ENCODE results near the gene YBEY.
"Not testable (repeated sequence)": the region's sequence is repeated elsewhere in the genome, so short reads cannot be mapped to it uniquely, and the experiment has no call there.

YBEY gene

GRCh38 chr21:46285761-46286647, at the start of gene YBEY:
YBEY (plus strand) TSS chr21:46286342; CDS start chr21:46286914, 572 bp downstream.
- Mint-ChIP-seq H3K4me1 (peaks cover 17 to 55% of the 10 kb centered on the region in 2 donors), H3K27ac (peak within 1 kb of the TSS; percentile 97), H3K36me3 (peaks cover 14 to 35% of the 10 kb centered on the region in 2 donors), H3K27me3 (no peaks in the 10 kb centered on the region), H3K4me3 (peak within 1 kb of the TSS; percentile 98 to 99), H3K9me3 (no peaks in the 10 kb centered on the region)
- ATAC-seq (replicated peaks) (peak; percentile 94 to 95), DNase-seq (peak; percentile 86)

- no peak for DNase-seq
- Mint-ChIP-seq H3K27me3 (no peaks in the 10 kb centered on the region), H3K9me3 (no peaks in the 10 kb centered on the region), H3K4me3 (no peak overlapping the region), H3K4me1 (peaks cover 8 to 21% of the 10 kb centered on the region in 2 donors), H3K36me3 (peaks cover 30 to 56% of the 10 kb centered on the region in 2 donors), H3K27ac (no peak overlapping the region)
- ATAC-seq (replicated peaks): no peak
Measured at GRCh38 chr21:46237474-46237873, 48.7 kb upstream of the YBEY start.

GRCh38 chr21:46239817-46240325, 46.3 kb upstream of the YBEY start:
- ATAC-seq (replicated peaks) (no peak), DNase-seq (no peak)
- Mint-ChIP-seq H3K36me3 (peaks cover 27 to 46% of the 10 kb centered on the region in 2 donors), H3K27ac (no peak overlapping the region), H3K4me3 (no peak overlapping the region), H3K4me1 (peaks cover 8% of the 10 kb centered on the region in 2 donors), H3K27me3 (no peaks in the 10 kb centered on the region), H3K9me3 (no peaks in the 10 kb centered on the region)

- H3K4me3 Mint-ChIP-seq; H3K9me3 Mint-ChIP-seq; H3K27me3 Mint-ChIP-seq; DNase-seq; ATAC-seq (replicated peaks); H3K27ac Mint-ChIP-seq: not testable (repeated sequence)
- Mint-ChIP-seq H3K4me1 (peaks cover 8 to 11% of the 10 kb centered on the region in 2 donors), H3K36me3 (peaks cover 32 to 49% of the 10 kb centered on the region in 2 donors)
Measured at GRCh38 chr21:46241577-46241976, 44.6 kb upstream of the YBEY start.

- no peak for ATAC-seq (replicated peaks)
- no peak overlapping the region for H3K4me3 Mint-ChIP-seq
Measured at GRCh38 chr21:46243325-46243724, 42.8 kb upstream of the YBEY start.

GRCh38 chr21:46243960-46244361, 42.2 kb upstream of the YBEY start:
- H3K4me3 Mint-ChIP-seq: no peak overlapping the region
- no peak overlapping the region for H3K27ac Mint-ChIP-seq
- ATAC-seq (replicated peaks) (no peak), DNase-seq (no peak)
- no peaks in the 10 kb centered on the region for H3K27me3 Mint-ChIP-seq
- no peaks in the 10 kb centered on the region for H3K9me3 Mint-ChIP-seq
- peaks cover 40 to 56% of the 10 kb centered on the region in 2 donors for H3K36me3 Mint-ChIP-seq
- H3K4me1 Mint-ChIP-seq: peaks cover 12 to 13% of the 10 kb centered on the region in 2 donors

More at GRCh38 chr21:46243325-46243724, 42.8 kb upstream of the YBEY start:
- peak overlapping the region; percentile 65 for H3K27ac Mint-ChIP-seq
- no peak for DNase-seq
- no peaks in the 10 kb centered on the region for H3K9me3 Mint-ChIP-seq
- peaks cover 9 to 13% of the 10 kb centered on the region in 2 donors for H3K4me1 Mint-ChIP-seq
- peaks cover 42 to 55% of the 10 kb centered on the region in 2 donors for H3K36me3 Mint-ChIP-seq
- no peaks in the 10 kb centered on the region for H3K27me3 Mint-ChIP-seq

GRCh38 chr21:46244602-46245001, 41.5 kb upstream of the YBEY start:
- ATAC-seq (replicated peaks): no peak
- Mint-ChIP-seq H3K36me3 (peaks cover 37 to 53% of the 10 kb centered on the region in 2 donors), H3K27ac (no peak overlapping the region), H3K4me3 (no peak overlapping the region), H3K9me3 (no peaks in the 10 kb centered on the region), H3K4me1 (peaks cover 12% of the 10 kb centered on the region in 2 donors), H3K27me3 (no peaks in the 10 kb centered on the region)
- no peak for DNase-seq

- Mint-ChIP-seq H3K36me3 (peaks cover 39 to 55% of the 10 kb centered on the region in 2 donors), H3K27ac (no peak overlapping the region), H3K9me3 (no peaks in the 10 kb centered on the region), H3K4me1 (peaks cover 12 to 14% of the 10 kb centered on the region in 2 donors), H3K27me3 (no peaks in the 10 kb centered on the region), H3K4me3 (no peak overlapping the region)
- DNase-seq (no peak), ATAC-seq (replicated peaks) (no peak)
Measured at GRCh38 chr21:46245213-46245915, 40.8 kb upstream of the YBEY start.

- H3K27me3 Mint-ChIP-seq: no peaks in the 10 kb centered on the region
- H3K4me3 Mint-ChIP-seq: no peak overlapping the region
- peak overlapping the region; percentile 26 for H3K27ac Mint-ChIP-seq
- H3K9me3 Mint-ChIP-seq: no peaks in the 10 kb centered on the region
- peaks cover 41 to 54% of the 10 kb centered on the region in 2 donors for H3K36me3 Mint-ChIP-seq
- peaks cover 10 to 18% of the 10 kb centered on the region in 2 donors for H3K4me1 Mint-ChIP-seq
- DNase-seq: no peak
- no peak for ATAC-seq (replicated peaks)
Measured at GRCh38 chr21:46246345-46246744, 39.8 kb upstream of the YBEY start.

GRCh38 chr21:46247699-46248421, 38.3 kb upstream of the YBEY start:
- Mint-ChIP-seq H3K27ac (no peak overlapping the region), H3K9me3 (no peaks in the 10 kb centered on the region), H3K4me3 (no peak overlapping the region), H3K4me1 (peaks cover 10 to 24% of the 10 kb centered on the region in 2 donors), H3K27me3 (no peaks in the 10 kb centered on the region), H3K36me3 (peaks cover 36 to 54% of the 10 kb centered on the region in 2 donors)
- no peak for DNase-seq
- no peak for ATAC-seq (replicated peaks)

- Mint-ChIP-seq H3K4me1 (peaks cover 11 to 30% of the 10 kb centered on the region in 2 donors), H3K4me3 (no peak overlapping the region), H3K27ac (no peak overlapping the region), H3K27me3 (no peaks in the 10 kb centered on the region), H3K9me3 (peaks cover under 1% of the 10 kb centered on the region in 2 donors), H3K36me3 (peaks cover 34 to 52% of the 10 kb centered on the region in 2 donors)
- ATAC-seq (replicated peaks) (no peak), DNase-seq (no peak)
Measured at GRCh38 chr21:46248422-46248782, 37.7 kb upstream of the YBEY start.

- Mint-ChIP-seq H3K27me3 (no peaks in the 10 kb centered on the region), H3K4me3 (no peak overlapping the region), H3K27ac (no peak overlapping the region), H3K36me3 (peaks cover 37 to 54% of the 10 kb centered on the region in 2 donors), H3K4me1 (peaks cover 15 to 34% of the 10 kb centered on the region in 2 donors), H3K9me3 (peaks cover 4% of the 10 kb centered on the region in 2 donors)
- DNase-seq (no peak), ATAC-seq (replicated peaks) (no peak)
Measured at GRCh38 chr21:46248827-46249226, 37.3 kb upstream of the YBEY start.

GRCh38 chr21:46250146-46250725, 35.9 kb upstream of the YBEY start:
- Mint-ChIP-seq H3K27ac (no peak overlapping the region), H3K4me1 (peaks cover 27 to 48% of the 10 kb centered on the region in 2 donors), H3K4me3 (no peak overlapping the region), H3K27me3 (no peaks in the 10 kb centered on the region), H3K36me3 (peaks cover 50 to 68% of the 10 kb centered on the region in 2 donors), H3K9me3 (peaks cover 4 to 7% of the 10 kb centered on the region in 2 donors)
- ATAC-seq (replicated peaks): no peak
- no peak for DNase-seq
